Right renal cortex interstitium (tissue), 3 donors: ENCODE results near the gene PODN. TPM values are rescaled to one million over a fixed set of nuclear protein-coding genes. Genes with fewer than 3 reads are reported as not detected.

ENCODE experiments used
- DNase-seq, 3 donors: peaks; one replicate each; pipeline ENCODE4 v3.0.0-alpha.2; 2013; ENCODE audit warnings: low read depth in 3 of 3, low spot score in 2 of 3
- polyA plus RNA-seq, 3 donors: library from polyadenylated mRNA; unstranded; fragments of 120-200 nt; gene quantifications; one replicate each; pipeline ENCODE4 v1.2.1, GENCODE V29; 2013; ENCODE audit not compliant: insufficient read length in 3 of 3

Gene PODN
- polyA plus RNA-seq, 3 donors = 1.4 to 1.8 (median 1.6) TPM

DNA sequence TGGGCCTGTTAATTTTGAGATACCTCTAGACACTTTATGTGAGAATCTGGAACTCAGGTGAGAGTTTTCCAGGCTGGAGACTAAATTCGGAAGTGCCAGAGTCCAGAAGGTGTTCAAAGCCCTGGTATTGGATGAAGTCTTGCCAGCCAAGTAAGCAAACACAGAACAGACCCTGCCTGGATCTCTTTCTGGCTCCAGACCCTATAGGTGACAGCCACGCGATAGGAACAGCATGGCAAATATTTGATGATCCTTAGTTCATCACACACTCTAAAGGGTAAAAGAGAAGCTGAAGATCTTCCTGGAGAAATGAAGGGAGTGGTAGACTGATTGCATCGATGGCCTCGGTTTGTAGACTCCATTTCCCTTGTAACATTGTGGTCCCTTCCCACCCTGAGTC is 49.7 kb downstream of the PODN start:
- DNase-seq = no peak

DNA sequence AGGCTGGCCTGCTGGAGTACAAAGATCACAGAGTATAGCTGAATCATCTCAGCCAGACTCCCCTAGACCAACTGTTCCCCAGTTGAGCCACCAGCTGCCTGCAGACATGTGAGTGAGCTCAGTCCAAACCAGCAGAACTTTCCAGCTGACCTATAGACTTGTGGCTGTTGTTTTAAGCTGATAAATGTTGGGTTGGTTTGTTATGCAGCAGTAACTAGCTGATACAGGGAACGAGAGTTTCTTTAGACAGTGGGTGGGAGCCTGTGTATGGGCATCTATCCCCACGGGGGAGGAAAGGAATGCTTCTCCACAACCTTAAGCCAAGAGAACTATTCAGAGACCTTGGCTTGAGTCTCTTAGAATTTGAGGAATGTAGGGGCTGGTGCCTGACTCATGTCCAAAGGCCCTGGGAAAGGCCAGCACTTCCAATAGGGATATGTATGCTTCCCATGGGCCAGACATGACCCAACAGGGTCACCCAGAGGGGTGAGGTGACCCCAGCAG is 50.3 kb downstream of the PODN start:
- no peak for DNase-seq

GRCh38 chr1:53112861-53113260 is 50.8 kb downstream of the PODN start:
- DNase-seq = no peak

DNA sequence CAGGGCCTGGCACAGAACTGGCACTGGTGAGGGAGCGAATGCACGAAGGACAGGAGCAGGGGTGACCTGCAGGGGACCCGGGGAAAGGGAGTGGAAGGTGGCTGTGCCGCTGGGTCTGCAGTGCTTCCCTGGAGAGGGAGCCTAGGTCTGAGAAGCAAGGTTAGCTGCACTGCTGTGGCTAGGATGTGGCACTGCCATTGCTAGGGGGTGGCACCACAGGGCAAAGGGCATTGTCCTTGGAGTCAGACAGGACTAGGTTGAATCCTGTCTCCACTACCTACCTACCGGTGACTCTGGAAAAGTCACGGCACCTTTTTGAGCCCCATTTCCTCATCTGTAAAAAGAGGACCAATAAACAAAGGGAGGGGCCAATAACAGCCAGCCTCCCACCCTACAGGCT is 52.1 kb downstream of the PODN start:
- DNase-seq = no peak

GRCh38 chr1:53114581-53115400 is 52.8 kb downstream of the PODN start:
- no peak for DNase-seq

DNA sequence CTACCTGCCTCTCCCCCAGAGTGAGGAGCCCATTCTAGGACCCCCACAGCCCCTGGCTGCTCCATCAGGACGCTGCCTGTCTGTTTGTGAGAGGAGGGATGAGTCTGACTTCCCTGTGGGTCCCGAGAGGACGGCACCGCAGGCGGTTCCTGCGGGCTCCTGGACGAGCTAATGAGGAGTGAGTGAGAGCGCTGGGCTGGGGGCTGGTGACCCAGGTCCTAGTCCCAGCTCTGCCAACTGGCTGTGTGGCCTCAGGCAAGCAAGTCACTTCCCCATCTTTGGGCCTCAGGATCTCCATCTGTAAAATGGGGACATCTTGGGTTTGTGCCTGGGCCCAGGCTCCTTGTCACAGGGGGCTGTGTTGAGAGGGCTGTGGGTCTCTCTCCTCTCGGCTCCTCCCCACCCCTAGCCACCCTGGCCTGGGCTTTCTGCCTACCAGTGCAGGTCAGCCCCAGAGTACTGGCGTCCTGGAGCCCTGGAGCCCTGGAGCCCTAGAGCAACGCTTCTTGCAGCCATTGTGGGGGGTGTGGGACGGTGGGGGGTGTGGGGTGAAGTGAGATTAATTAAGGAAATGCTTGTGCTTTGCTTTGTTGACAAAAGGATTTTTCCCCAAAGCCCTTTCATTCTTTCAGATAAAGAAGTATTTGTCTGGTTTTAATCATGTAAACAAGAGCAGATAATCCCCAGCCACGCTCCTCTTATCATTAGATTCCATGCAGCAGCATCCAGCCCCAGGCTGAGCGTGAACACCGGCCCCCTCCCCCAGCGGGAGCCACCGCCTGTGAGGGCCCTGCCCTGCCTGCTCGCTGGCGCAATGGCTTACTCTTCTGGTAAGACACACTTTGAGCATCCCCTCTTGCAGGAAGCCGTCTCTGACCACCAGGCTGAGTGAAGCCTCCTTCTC is 53.6 kb downstream of the PODN start:
- DNase-seq = no peak

DNA sequence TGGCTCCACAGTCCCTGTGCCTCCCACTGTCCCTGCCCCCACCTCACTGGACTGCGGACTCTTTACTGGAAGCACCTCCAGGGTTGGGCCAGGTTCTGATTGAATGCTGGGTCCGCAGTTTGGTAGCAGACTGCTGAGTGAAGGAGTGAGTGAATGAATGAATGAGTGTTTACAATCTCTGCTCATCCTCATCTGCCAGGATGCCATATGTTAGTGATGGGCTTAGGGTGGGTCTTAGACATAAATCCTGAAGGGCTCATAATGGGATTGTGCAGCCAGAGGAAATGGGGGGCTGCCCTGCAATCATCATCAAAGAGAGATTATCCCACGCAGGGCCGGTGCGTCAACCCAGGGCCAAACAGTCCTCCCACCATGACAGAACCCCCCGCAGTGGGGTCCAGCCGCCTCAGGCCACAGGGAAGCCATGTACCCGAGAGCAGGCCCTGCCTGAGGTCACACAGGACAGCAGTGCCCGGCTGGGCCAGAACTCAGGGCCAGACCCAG is 54.3 kb downstream of the PODN start:
- no peak for DNase-seq

- no peak for DNase-seq
Observed at GRCh38 chr1:53116933-53117600, 55.1 kb downstream of the PODN start.

DNA sequence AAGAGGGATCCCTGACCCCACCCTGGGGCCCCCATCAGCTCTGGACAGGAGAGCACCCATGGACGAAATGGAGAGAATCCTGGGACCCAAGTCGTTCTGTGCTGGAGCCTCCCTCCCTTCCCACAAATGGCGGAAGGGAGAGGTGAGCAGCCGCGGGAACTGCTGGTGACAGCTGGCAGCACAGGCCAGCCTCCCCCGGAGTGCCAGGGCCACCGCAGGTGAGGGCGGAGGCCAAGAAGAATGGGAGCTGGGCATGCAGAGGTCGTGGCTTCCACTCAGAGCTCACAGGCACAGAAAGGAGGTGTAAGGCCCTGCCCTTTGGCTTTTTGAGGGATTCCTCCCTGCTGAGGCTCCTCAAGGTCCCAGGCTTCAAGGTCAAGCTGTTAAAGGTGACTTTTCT is 55.8 kb downstream of the PODN start:
- DNase-seq = no peak

DNA sequence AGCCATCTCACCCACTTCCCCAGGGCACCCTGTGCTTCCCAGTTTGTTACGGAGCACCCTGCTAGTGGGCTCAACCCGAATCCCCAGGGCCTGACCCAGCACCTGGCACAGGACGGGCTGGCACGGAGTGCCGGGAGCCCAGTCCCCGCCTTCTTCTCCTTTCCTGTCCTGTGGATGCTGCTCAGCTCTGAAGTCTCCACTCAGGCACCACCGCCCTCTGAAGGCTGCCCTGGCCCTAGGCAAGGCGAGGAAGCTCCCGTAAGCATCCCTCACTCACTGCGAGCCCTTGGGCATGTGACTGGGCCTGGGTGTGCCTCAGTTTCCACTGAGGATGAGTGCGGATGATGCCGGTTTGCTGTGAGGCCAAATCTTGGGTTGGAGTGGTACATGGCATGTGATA is 58.6 kb downstream of the PODN start:
- no peak for DNase-seq

- no peak for DNase-seq
Observed at GRCh38 chr1:53121319-53122172, 59.5 kb downstream of the PODN start.

GRCh38 chr1:53122201-53122885 is 60.3 kb downstream of the PODN start:
- DNase-seq = no peak

GRCh38 chr1:53122961-53123413 is 61.0 kb downstream of the PODN start:
- DNase-seq = no peak

GRCh38 chr1:53123453-53124140 is 61.6 kb downstream of the PODN start:
- no peak for DNase-seq

- no peak for DNase-seq
Observed at GRCh38 chr1:53125122-53125521, 63.1 kb downstream of the PODN start.

DNA sequence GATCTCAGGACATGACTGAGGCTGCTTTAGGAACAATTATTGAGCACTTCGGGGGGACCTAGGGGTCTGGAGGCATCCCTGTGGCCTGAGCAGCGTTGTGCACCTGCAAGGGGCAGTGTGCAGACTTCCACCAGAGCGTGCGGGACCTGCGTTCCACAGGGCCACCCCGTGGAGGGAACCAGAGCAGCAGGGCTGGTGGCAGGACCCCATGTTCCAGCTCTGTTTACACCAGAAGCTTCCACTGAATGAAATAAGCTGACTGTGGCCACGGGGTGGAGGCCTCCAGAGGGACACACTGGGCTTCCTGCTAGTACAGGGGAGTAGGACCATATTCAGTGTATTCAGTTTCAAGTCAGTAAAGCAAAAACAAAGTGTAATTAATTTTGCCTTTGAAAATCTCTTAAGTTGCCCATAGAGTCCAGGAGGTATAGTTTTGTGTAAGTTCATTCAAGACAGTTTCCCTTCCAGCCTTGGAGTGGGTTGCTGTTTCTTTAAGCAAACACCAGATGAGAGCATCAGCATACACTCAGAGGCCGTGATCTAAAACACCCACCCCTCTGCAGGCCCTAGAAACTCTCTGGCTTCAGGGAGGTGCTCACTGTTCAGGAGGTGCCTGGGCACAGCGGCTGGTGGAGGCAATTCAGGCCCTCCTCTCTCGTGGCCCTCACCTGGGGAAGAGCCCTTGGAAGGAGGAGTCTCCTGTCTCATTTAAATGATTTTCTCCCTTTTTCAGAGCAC is 63.8 kb downstream of the PODN start:
- no peak for DNase-seq

- DNase-seq = no peak
Observed at GRCh38 chr1:53126495-53126894, 64.5 kb downstream of the PODN start.

DNA sequence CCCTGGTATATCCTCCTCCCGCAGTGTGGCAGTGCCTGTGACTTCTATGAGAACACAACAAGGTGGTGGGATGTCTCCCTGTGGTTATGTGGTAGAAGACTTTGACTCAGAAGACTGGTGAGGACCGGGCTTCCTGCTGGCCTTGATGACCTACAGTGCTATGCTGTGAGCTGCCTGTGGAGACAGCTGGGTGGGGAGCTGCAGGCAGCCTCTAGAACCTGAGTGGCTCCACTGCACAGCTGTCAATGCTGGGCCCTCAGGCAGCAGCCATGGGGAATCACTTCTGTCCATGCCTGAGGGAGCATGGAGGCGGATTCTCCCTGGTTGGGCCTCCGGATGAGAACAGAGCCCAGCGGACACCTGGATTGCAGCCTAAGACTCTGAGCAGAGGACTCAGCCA is 65.5 kb downstream of the PODN start:
- no peak for DNase-seq
